PC-3 (cell line): ENCODE data around the gene ABCC3. TPM values are rescaled to one million over a fixed set of nuclear protein-coding genes. Genes with fewer than 3 reads are reported as not detected.

Experiments used
- ATAC-seq: fragments of 200-7000 bp; cut with Tn5 transposase; 2 replicates; pipeline ENCODE4 v1.9.1; 2020; ENCODE audit warnings: mild to moderate bottlenecking, moderate library complexity
- BruUV-seq: library from RNA; stranded (reverse); fragments of 400-500 nt; replicated peaks from 2 replicates; lab custom pipeline; 2021; lab: Mats Ljungman, UMichigan
- CTCF ChIA-PET: fragments of 300-600 bp; sonication (Branson Sonifier 250); formaldehyde crosslinking; loops from one replicate; lab custom pipeline; 2022; ENCODE audit warnings: antibody characterized with exemption; lab: Charles Lee
- POLR2A ChIA-PET: fragments of 300-600 bp; sonication (Branson Sonifier 250); formaldehyde crosslinking; loops from one replicate; lab custom pipeline; 2022; ENCODE audit warnings: antibody characterized with exemption; ENCODE audit not compliant: unreplicated experiment; lab: Charles Lee
- DNase-seq: peaks from one replicate; pipeline ENCODE4 v3.0.0-alpha.2; 2015
- H2AFZ ChIP-seq: fragments of 300-600 bp; sonication (generic); 2 replicates; pipeline ENCODE4 v1.6.0; 2016; ENCODE audit warnings: antibody characterized with exemption, low read length
- H3F3A ChIP-seq: fragments of 300-600 bp; sonication (generic); one replicate; pipeline ENCODE4 v1.6.0; 2017; ENCODE audit warnings: antibody characterized with exemption, low read length, control low read depth, mild to moderate bottlenecking; ENCODE audit not compliant: unreplicated experiment
- H3K27ac ChIP-seq: fragments of 300-600 bp; sonication (generic); 2 replicates; pipeline ENCODE4 v1.5.1; 2016; ENCODE audit warnings: mild to moderate bottlenecking, low read length
- H3K27me3 ChIP-seq: fragments of 300-600 bp; sonication (generic); 2 replicates; pipeline ENCODE4 v1.6.1; 2016; ENCODE audit warnings: low read length, mixed read lengths
- H3K36me3 ChIP-seq: fragments of 300-600 bp; sonication (generic); 2 replicates; pipeline ENCODE4 v1.6.1; 2016; ENCODE audit warnings: low read depth, mixed run types, low read length, mixed read lengths
- H3K4me1 ChIP-seq: fragments of 300-600 bp; sonication (generic); 2 replicates; pipeline ENCODE4 v1.5.1; 2016; ENCODE audit warnings: low read length; ENCODE audit not compliant: insufficient read depth
- H3K4me2 ChIP-seq: fragments of 300-600 bp; sonication (generic); 2 replicates; pipeline ENCODE4 v1.6.0; 2016; ENCODE audit warnings: low read length
- H3K4me3 ChIP-seq: fragments of 300-600 bp; sonication (generic); 2 replicates; pipeline ENCODE4 v1.5.1; 2016; ENCODE audit warnings: mild to moderate bottlenecking, low read length, mixed read lengths
- H3K79me2 ChIP-seq: fragments of 300-600 bp; sonication (generic); 2 replicates; pipeline ENCODE4 v1.6.1; 2017; ENCODE audit warnings: low read length, mixed read lengths
- H3K9ac ChIP-seq: fragments of 300-600 bp; sonication (generic); 2 replicates; pipeline ENCODE4 v1.6.0; 2016; ENCODE audit warnings: mild to moderate bottlenecking, low read length
- H3K9me2 ChIP-seq: fragments of 300-600 bp; sonication (generic); replicated peaks from 2 replicates; pipeline ENCODE4 v1.6.1; 2016; ENCODE audit warnings: mixed run types, low read length, mixed read lengths
- H3K9me3 ChIP-seq: fragments of 300-600 bp; sonication (generic); 2 replicates; pipeline ENCODE4 v1.6.1; 2016; ENCODE audit warnings: low read length, mixed read lengths
- H4K20me1 ChIP-seq: fragments of 300-600 bp; sonication (generic); 2 replicates; pipeline ENCODE4 v1.6.1; 2016; ENCODE audit warnings: low read length, mixed read lengths
- CTCF ChIP-seq: fragments of 300-600 bp; sonication (generic); conservative IDR thresholded peaks from 2 replicates; pipeline ENCODE4 v1.5.1; 2017; ENCODE audit warnings: antibody characterized with exemption, low read depth, mild to moderate bottlenecking, low read length
- EZH2 ChIP-seq: fragments of 300-600 bp; sonication (generic); IDR thresholded peaks from one replicate; pipeline ENCODE4 v1.6.1; 2017; ENCODE audit warnings: antibody characterized with exemption, mild to moderate bottlenecking, low read length; ENCODE audit not compliant: unreplicated experiment
- EZH2phosphoT487 ChIP-seq: fragments of 300-600 bp; sonication (generic); IDR thresholded peaks from 2 replicates; pipeline ENCODE4 v1.6.1; 2018; ENCODE audit warnings: mild to moderate bottlenecking, antibody characterized with exemption, low read length, borderline replicate concordance
- intact Hi-C: fragments of 100-400 bp; cut with micrococcal nuclease; formaldehyde crosslinking; loops from 2 replicates; pipeline ENCODE4 v1.9.0; 2023
- total RNA-seq: library from RNA; depleted of rRNA; stranded (reverse); fragments of >200 nt; gene quantifications from 2 replicates; pipeline ENCODE4 v1.2.3, GENCODE V29; 2014

The ABCC3 gene
- total RNA-seq, 1 experiment from 2014 or later = 50.2 TPM

GRCh38 chr17:50668025-50668837 is 33.5 kb downstream of the ABCC3 start:
- CTCF ChIA-PET = no interaction called here
- DNase-seq = peak; percentile 39
- Histone ChIP-seq H3K4me1 (peaks cover 20% of the 10 kb centered on the region), H3K9me3 (no peaks in the 10 kb centered on the region), H3F3A (no peaks in the 10 kb centered on the region), H3K36me3 (no peaks in the 10 kb centered on the region), H3K9me2 (no peaks in the 10 kb centered on the region), H3K79me2 (no peaks in the 10 kb centered on the region), H3K27ac (no peak overlapping the region), H3K4me3 (no peak overlapping the region), H4K20me1 (no peaks in the 10 kb centered on the region), H3K9ac (no peak overlapping the region), H3K27me3 (no peaks in the 10 kb centered on the region), H3K4me2 (peak overlapping the region; percentile 59), H2AFZ (no peak overlapping the region)
- POLR2A ChIA-PET = interaction anchor here (0.6 kb wide), 2 partner anchors 35 to 181 kb away, joined by 15 to 17 read pairs; no protein-coding TSS in a partner anchor
- intact Hi-C loops = no loop called here
- BruUV-seq = no TSS peak
- peak; percentile 47 for ATAC-seq
- TF ChIP-seq EZH2 = no peak
- no peak for TF ChIP-seq EZH2phosphoT487
- TF ChIP-seq CTCF = no peak

DNA sequence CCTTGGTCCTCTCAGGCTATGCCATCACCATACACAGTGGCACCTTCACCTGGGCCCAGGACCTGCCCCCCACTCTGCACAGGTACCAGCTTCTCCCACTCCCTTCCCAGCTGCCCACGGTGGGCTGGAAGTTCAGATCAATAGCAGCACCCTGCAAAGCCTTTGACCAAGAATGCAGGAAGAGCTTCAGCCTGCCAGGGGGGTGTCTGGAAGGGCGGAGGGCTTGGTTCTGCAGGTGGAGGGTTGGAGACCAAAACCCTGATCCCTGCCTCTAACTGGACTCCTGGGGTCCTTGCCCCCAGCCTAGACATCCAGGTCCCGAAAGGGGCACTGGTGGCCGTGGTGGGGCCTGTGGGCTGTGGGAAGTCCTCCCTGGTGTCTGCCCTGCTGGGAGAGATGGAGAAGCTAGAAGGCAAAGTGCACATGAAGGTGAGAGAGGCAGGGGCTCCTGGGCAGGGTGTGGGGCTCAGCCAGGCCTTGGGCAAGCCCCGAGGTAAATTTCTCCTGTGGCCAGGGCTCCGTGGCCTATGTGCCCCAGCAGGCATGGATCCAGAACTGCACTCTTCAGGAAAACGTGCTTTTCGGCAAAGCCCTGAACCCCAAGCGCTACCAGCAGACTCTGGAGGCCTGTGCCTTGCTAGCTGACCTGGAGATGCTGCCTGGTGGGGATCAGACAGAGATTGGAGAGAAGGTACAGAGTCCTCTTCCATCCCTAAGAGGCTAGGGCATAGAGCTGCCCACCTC is 34.3 kb downstream of the ABCC3 start:
- H3K4me3 ChIP-seq = no peak overlapping the region
- ChIA-PET POLR2A (interaction anchor here (0.6 kb wide), 2 partner anchors 34 to 182 kb away, joined by 15 to 17 read pairs; no protein-coding TSS in a partner anchor), CTCF (no interaction called here)
- no peaks in the 10 kb centered on the region for H3K27me3 ChIP-seq
- no peaks in the 10 kb centered on the region for H3K79me2 ChIP-seq
- no peak overlapping the region for H2AFZ ChIP-seq
- no peaks in the 10 kb centered on the region for H3K9me2 ChIP-seq
- DNase-seq (no peak), ATAC-seq (no peak)
- intact Hi-C loops = no loop called here
- no peaks in the 10 kb centered on the region for H3F3A ChIP-seq
- H3K9ac ChIP-seq = no peak overlapping the region
- no peak overlapping the region for H3K4me2 ChIP-seq
- no peak for TF ChIP-seq CTCF
- no peak for TF ChIP-seq EZH2
- H3K36me3 ChIP-seq = no peaks in the 10 kb centered on the region
- no peak overlapping the region for H3K27ac ChIP-seq
- no peaks in the 10 kb centered on the region for H3K9me3 ChIP-seq
- H4K20me1 ChIP-seq = no peaks in the 10 kb centered on the region
- H3K4me1 ChIP-seq = peaks cover 24% of the 10 kb centered on the region
- BruUV-seq = no TSS peak
